ENCODE measurements around the gene FNIP1. TPM values are rescaled to one million over a fixed set of nuclear protein-coding genes. Genes with fewer than 3 reads are reported as not detected.

Gene FNIP1
- polyA plus RNA-seq, 1 donor from 2014 or later: 18.1 TPM

- Histone ChIP-seq H3K4me2 (ENCODE audit: low read length) (no peak overlapping the region), H3K4me3 (ENCODE audit: low read length) (no peak overlapping the region), H3K36me3 (ENCODE audit: insufficient read depth, low read length) (peaks cover 8% of the 10 kb centered on the region), H3K27ac (ENCODE audit: low read length) (no peak overlapping the region), H4K20me1 (ENCODE audit: insufficient read depth) (no peaks in the 10 kb centered on the region), H3K9ac (ENCODE audit: low read length) (no peak overlapping the region), H3K27me3 (ENCODE audit: insufficient read depth, low read depth, low read length) (no peaks in the 10 kb centered on the region), H3K79me2 (replicated peaks; ENCODE audit: insufficient read depth, low read length) (no peaks in the 10 kb centered on the region), H3K9me2 (ENCODE audit: insufficient read depth, low read length) (no peaks in the 10 kb centered on the region), H2AFZ (ENCODE audit: low read depth, low read length) (no peak overlapping the region), H3K9me3 (ENCODE audit: low read length) (no peaks in the 10 kb centered on the region), H3F3A (ENCODE audit: insufficient read depth, low read length, poor library complexity, severe bottlenecking) (no peaks in the 10 kb centered on the region)
- no peak for TF ChIP-seq RAD21 (conservative IDR thresholded peaks at IDR 0.05)
- no peak for TF ChIP-seq POLR2AphosphoS5 (IDR thresholded peaks at IDR 0.05)
Measured at GRCh38 chr5:131745703-131746102, 51.1 kb downstream of the FNIP1 start.

DNA sequence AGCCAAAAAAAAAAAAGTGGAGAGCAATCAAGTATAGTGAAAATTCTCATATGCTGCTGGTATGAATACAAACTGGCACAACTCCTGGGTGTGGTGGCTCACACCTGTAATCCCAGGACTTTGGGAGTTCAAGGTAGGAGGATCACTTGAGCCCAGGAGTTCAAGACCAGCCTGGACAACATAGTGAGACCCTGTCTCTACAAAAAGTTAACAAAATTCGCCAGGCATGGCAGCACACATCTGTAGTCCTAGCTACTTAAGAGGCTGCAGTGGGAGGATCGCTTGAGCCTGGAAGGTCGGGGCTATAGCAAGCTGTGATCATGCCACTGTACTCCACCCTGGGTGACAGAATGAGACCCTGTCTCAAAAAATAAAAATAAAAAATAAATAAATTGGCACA, 51.7 kb downstream of the FNIP1 start:
- Histone ChIP-seq H3K9ac (ENCODE audit: low read length) (no peak overlapping the region), H4K20me1 (ENCODE audit: insufficient read depth) (no peaks in the 10 kb centered on the region), H3K79me2 (replicated peaks; ENCODE audit: insufficient read depth, low read length) (no peaks in the 10 kb centered on the region), H2AFZ (ENCODE audit: low read depth, low read length) (no peak overlapping the region), H3K36me3 (ENCODE audit: insufficient read depth, low read length) (peaks cover 8% of the 10 kb centered on the region), H3K9me3 (ENCODE audit: low read length) (no peaks in the 10 kb centered on the region), H3K4me2 (ENCODE audit: low read length) (no peak overlapping the region), H3K27ac (ENCODE audit: low read length) (no peak overlapping the region), H3K9me2 (ENCODE audit: insufficient read depth, low read length) (no peaks in the 10 kb centered on the region), H3K4me3 (ENCODE audit: low read length) (no peak overlapping the region), H3K27me3 (ENCODE audit: insufficient read depth, low read depth, low read length) (no peaks in the 10 kb centered on the region), H3F3A (ENCODE audit: insufficient read depth, low read length, poor library complexity, severe bottlenecking) (no peaks in the 10 kb centered on the region)
- TF ChIP-seq TAF1 (IDR thresholded peaks at IDR 0.05; ENCODE audit: low read depth) (no peak), EZH2 (IDR thresholded peaks at IDR 0.05; ENCODE audit: borderline replicate concordance, insufficient read depth, low read length, poor library complexity, severe bottlenecking) (no peak), RAD21 (conservative IDR thresholded peaks at IDR 0.05) (no peak), POLR2AphosphoS5 (IDR thresholded peaks at IDR 0.05) (no peak), CTCF (IDR thresholded peaks at IDR 0.05; ENCODE audit: poor library complexity, severe bottlenecking) (no peak), SMC3 (conservative IDR thresholded peaks at IDR 0.05; ENCODE audit: poor library complexity) (no peak), MXI1 (conservative IDR thresholded peaks at IDR 0.05; ENCODE audit: poor library complexity, severe bottlenecking) (no peak), EP300 (conservative IDR thresholded peaks at IDR 0.05; ENCODE audit: poor library complexity, severe bottlenecking) (no peak)
- TF ChIP-seq, protein P1, sequence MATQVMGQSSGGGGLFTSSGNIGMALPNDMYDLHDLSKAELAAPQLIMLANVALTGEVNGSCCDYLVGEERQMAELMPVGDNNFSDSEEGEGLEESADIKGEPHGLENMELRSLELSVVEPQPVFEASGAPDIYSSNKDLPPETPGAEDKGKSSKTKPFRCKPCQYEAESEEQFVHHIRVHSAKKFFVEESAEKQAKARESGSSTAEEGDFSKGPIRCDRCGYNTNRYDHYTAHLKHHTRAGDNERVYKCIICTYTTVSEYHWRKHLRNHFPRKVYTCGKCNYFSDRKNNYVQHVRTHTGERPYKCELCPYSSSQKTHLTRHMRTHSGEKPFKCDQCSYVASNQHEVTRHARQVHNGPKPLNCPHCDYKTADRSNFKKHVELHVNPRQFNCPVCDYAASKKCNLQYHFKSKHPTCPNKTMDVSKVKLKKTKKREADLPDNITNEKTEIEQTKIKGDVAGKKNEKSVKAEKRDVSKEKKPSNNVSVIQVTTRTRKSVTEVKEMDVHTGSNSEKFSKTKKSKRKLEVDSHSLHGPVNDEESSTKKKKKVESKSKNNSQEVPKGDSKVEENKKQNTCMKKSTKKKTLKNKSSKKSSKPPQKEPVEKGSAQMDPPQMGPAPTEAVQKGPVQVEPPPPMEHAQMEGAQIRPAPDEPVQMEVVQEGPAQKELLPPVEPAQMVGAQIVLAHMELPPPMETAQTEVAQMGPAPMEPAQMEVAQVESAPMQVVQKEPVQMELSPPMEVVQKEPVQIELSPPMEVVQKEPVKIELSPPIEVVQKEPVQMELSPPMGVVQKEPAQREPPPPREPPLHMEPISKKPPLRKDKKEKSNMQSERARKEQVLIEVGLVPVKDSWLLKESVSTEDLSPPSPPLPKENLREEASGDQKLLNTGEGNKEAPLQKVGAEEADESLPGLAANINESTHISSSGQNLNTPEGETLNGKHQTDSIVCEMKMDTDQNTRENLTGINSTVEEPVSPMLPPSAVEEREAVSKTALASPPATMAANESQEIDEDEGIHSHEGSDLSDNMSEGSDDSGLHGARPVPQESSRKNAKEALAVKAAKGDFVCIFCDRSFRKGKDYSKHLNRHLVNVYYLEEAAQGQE (IDR thresholded peaks at IDR 0.05; ENCODE audit: borderline replicate concordance): no peak

DNA sequence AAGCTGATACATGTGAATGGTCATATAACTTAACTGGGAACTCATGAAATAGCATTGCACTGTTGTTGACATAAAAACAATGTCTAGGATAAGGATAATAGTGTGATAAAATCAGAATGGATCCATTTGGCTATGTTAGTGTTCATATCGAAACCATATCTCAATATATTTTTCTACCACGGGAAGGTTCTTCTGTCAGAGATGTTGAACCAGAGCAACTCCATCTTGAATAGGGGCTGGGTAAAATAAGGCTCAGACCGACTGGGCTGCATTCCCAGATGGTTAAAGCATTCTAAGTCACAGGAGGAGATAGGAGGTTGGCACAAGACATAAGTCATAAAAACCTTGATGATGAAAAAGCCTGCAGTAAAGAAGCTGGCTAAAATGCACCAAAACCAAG, 56.3 kb downstream of the FNIP1 start:
- Histone ChIP-seq H3F3A (ENCODE audit: insufficient read depth, low read length, poor library complexity, severe bottlenecking) (no peaks in the 10 kb centered on the region), H3K4me2 (ENCODE audit: low read length) (no peak overlapping the region), H3K4me3 (ENCODE audit: low read length) (no peak overlapping the region), H3K79me2 (replicated peaks; ENCODE audit: insufficient read depth, low read length) (no peaks in the 10 kb centered on the region), H3K36me3 (ENCODE audit: insufficient read depth, low read length) (peaks cover 8% of the 10 kb centered on the region), H2AFZ (ENCODE audit: low read depth, low read length) (no peak overlapping the region), H4K20me1 (ENCODE audit: insufficient read depth) (no peaks in the 10 kb centered on the region), H3K9me2 (ENCODE audit: insufficient read depth, low read length) (no peaks in the 10 kb centered on the region), H3K9ac (ENCODE audit: low read length) (no peak overlapping the region), H3K9me3 (ENCODE audit: low read length) (no peaks in the 10 kb centered on the region), H3K27ac (ENCODE audit: low read length) (no peak overlapping the region), H3K27me3 (ENCODE audit: insufficient read depth, low read depth, low read length) (no peaks in the 10 kb centered on the region)
- TF ChIP-seq POLR2AphosphoS5 (IDR thresholded peaks at IDR 0.05): no peak
- TF ChIP-seq, protein P1 (IDR thresholded peaks at IDR 0.05; ENCODE audit: borderline replicate concordance): no peak
- no peak for TF ChIP-seq SMC3 (conservative IDR thresholded peaks at IDR 0.05; ENCODE audit: poor library complexity)
- TF ChIP-seq CTCF (IDR thresholded peaks at IDR 0.05; ENCODE audit: poor library complexity, severe bottlenecking): no peak
- no peak for TF ChIP-seq EZH2 (IDR thresholded peaks at IDR 0.05; ENCODE audit: borderline replicate concordance, insufficient read depth, low read length, poor library complexity, severe bottlenecking)
- no peak for TF ChIP-seq MXI1 (conservative IDR thresholded peaks at IDR 0.05; ENCODE audit: poor library complexity, severe bottlenecking)
- no peak for TF ChIP-seq TAF1 (IDR thresholded peaks at IDR 0.05; ENCODE audit: low read depth)
- TF ChIP-seq EP300 (conservative IDR thresholded peaks at IDR 0.05; ENCODE audit: poor library complexity, severe bottlenecking): no peak
- no peak for TF ChIP-seq RAD21 (conservative IDR thresholded peaks at IDR 0.05)

Measured in neural cell (in vitro differentiated cells).